Stomach (tissue), 4 donors: ENCODE results near the gene TRAPPC3.

ENCODE experiments used
- CTCF ChIP-seq, 7 experiments: fragments of 450-650 bp in 4 of 7; fragments of 200-600 bp in 3 of 7; sonication (generic) in 3 of 7; IDR thresholded peaks; one replicate each; pipeline ENCODE4 v1.5.1; 2016 to 2019; ENCODE audit warnings: antibody characterized with exemption in 7 of 7, control low read depth in 2 of 7, mild to moderate bottlenecking in 1 of 7
- POLR2AphosphoS5 ChIP-seq, 3 donors: sonication (generic); formaldehyde crosslinking; IDR thresholded peaks; one replicate each; pipeline ENCODE4 v1.6.1; 2016; ENCODE audit warnings: antibody characterized with exemption in 3 of 3

- TF ChIP-seq POLR2AphosphoS5 (IDR thresholded peaks at IDR 0.05) (no peak), CTCF (IDR thresholded peaks at IDR 0.05) (no peak)
These were observed 50.5 kb downstream of the TRAPPC3 start for GRCh38 chr1:36098650-36099365.
